T-cell (primary cell): Measurements from ENCODE around the gene ABTB2. TPM values are rescaled to one million over a fixed set of nuclear protein-coding genes. Genes with fewer than 3 reads are reported as not detected.

Source experiments
- ATAC-seq, 4 experiments: fragments of 200-7000 bp in 3 of 4; fragments of 150-1000 bp in 1 of 4; cut with Tn5 transposase; replicated peaks in 1 of 4; 1 replicate in 3 of 4; 2 replicates in 1 of 4; pipeline ENCODE4 v1.10.0; 2021; ENCODE audit warnings: moderate library complexity in 3 of 4, mild to moderate bottlenecking in 2 of 4, moderate number of reproducible peaks in 1 of 4
- CTCF ChIA-PET, 2 donors: fragments of 300-600 bp; sonication (Branson Sonifier 250); formaldehyde crosslinking; loops; one replicate each; lab custom pipeline; 2022; ENCODE audit warnings: antibody characterized with exemption in 2 of 2; lab: Charles Lee
- POLR2A ChIA-PET, 2 donors: fragments of 300-600 bp; sonication (Branson Sonifier 250); formaldehyde crosslinking; loops; one replicate each; lab custom pipeline; 2022; ENCODE audit warnings: antibody characterized with exemption in 2 of 2; lab: Charles Lee
- DNase-seq, 35 experiments: peaks; one replicate each; pipeline versions ENCODE4 v3.0.0 to v3.0.0-alpha.2; 2013 to 2023
- H3K27ac ChIP-seq: one replicate; pipeline ENCODE4 v1.5.1; 2013; ENCODE audit warnings: low read length
- H3K27me3 ChIP-seq, 2 experiments: replicated peaks in 1 of 2; 1 replicate in 1 of 2; 2 replicates in 1 of 2; pipeline versions ENCODE4 v1.6.1 to v1.7.0; 2013; ENCODE audit warnings: low read length in 1 of 2, mixed read lengths in 1 of 2; ENCODE audit not compliant: control insufficient read depth in 2 of 2, insufficient read depth in 2 of 2; ENCODE audit errors: extremely low read depth in 1 of 2
- H3K36me3 ChIP-seq, 2 donors: 1 replicate in 1 of 2; 2 replicates in 1 of 2; pipeline versions ENCODE4 v1.6.1 to v1.7.0; 2013; ENCODE audit warnings: low read length in 1 of 2; ENCODE audit not compliant: control insufficient read depth in 2 of 2, insufficient read depth in 1 of 2; ENCODE audit errors: extremely low read depth in 1 of 2
- H3K4me1 ChIP-seq, 2 experiments: 1 replicate in 1 of 2; 2 replicates in 1 of 2; pipeline versions ENCODE4 v1.6.1 to v1.7.0; 2013; ENCODE audit warnings: low read length in 2 of 2, mixed read lengths in 1 of 2; ENCODE audit not compliant: insufficient read depth in 2 of 2, control insufficient read depth in 1 of 2; ENCODE audit errors: extremely low read depth in 1 of 2
- H3K4me3 ChIP-seq, 2 donors: 1 replicate in 1 of 2; 2 replicates in 1 of 2; pipeline versions ENCODE4 v1.5.1 to v1.7.0; 2013; ENCODE audit warnings: mild to moderate bottlenecking in 2 of 2, low read length in 1 of 2, moderate library complexity in 1 of 2; ENCODE audit not compliant: control insufficient read depth in 1 of 2; ENCODE audit errors: extremely low read depth in 1 of 2
- H3K9me3 ChIP-seq: 2 replicates; pipeline ENCODE4 v1.7.0; 2013
- H3K27ac Mint-ChIP-seq, 2 donors: one replicate each; pipeline ENCODE4 v1.8.0; 2020 to 2021; ENCODE audit warnings: mild to moderate bottlenecking in 2 of 2, mixed read lengths in 2 of 2
- H3K27me3 Mint-ChIP-seq, 2 donors: one replicate each; pipeline ENCODE4 v1.8.0; 2021 to 2022; ENCODE audit warnings: mixed read lengths in 2 of 2
- H3K36me3 Mint-ChIP-seq: one replicate; pipeline ENCODE4 v1.8.0; 2021; ENCODE audit warnings: mixed read lengths
- H3K4me1 Mint-ChIP-seq, 3 donors: one replicate each; pipeline ENCODE4 v1.8.0; 2020 to 2022; ENCODE audit warnings: mixed read lengths in 3 of 3, mild to moderate bottlenecking in 1 of 3
- H3K4me3 Mint-ChIP-seq, 3 donors: one replicate each; pipeline ENCODE4 v1.8.0; 2020 to 2022; ENCODE audit warnings: mild to moderate bottlenecking in 3 of 3, mixed read lengths in 3 of 3, moderate library complexity in 3 of 3
- H3K9me3 Mint-ChIP-seq, 3 donors: one replicate each; pipeline ENCODE4 v1.8.0; 2020 to 2022; ENCODE audit warnings: mixed read lengths in 3 of 3
- WGBS: methylation state at CpG from one replicate; pipeline ENCODE4 v1.1.5; 2013; ENCODE audit warnings: missing lambda C conversion rate; ENCODE audit not compliant: insufficient coverage; 5-methylcytosine and 5-hydroxymethylcytosine counted together
- total RNA-seq, 35 experiments: library from RNA in 6 of 35; stranded (reverse) in 6 of 35; fragments of 120-200 nt in 1 of 35; gene quantifications; one replicate each; pipeline versions ENCODE4 v1.2.1 to v1.2.4 and lab custom pipeline; 2013 to 2026

ABTB2 gene
- total RNA-seq, 5 donors from 2014 or later (not counting 1 experiment from before 2014, with no cell fraction given) = 0.50 to 0.93 (median 0.82) TPM

- Histone ChIP-seq H3K27me3 (peaks cover 0 to 3% of the 10 kb centered on the region in 2 experiments), H3K4me1 (no peaks in the 10 kb centered on the region), H3K4me3 (no peak overlapping the region), H3K9me3 (no peaks in the 10 kb centered on the region), H3K27ac (no peak overlapping the region), H3K36me3 (no peaks in the 10 kb centered on the region)
- Mint-ChIP-seq H3K4me1 (no peaks in the 10 kb centered on the region), H3K9me3 (no peaks in the 10 kb centered on the region), H3K27me3 (peaks cover 0 to 4% of the 10 kb centered on the region in 2 donors), H3K4me3 (no peak overlapping the region), H3K36me3 (no peaks in the 10 kb centered on the region), H3K27ac (no peak overlapping the region)
- DNase-seq (no peak), ATAC-seq (no peak)
- ChIA-PET POLR2A (no interaction called here), CTCF (no interaction called here)
- WGBS = no CpG with 5 or more reads among the region's 3 CpGs
Measured at GRCh38 chr11:34343153-34343552, 14.7 kb downstream of the ABTB2 start.

- H3K4me3 Mint-ChIP-seq = no peak overlapping the region
- H3K4me1 ChIP-seq = peaks cover 0 to 5% of the 10 kb centered on the region in 2 experiments
- ChIA-PET POLR2A (no interaction called here), CTCF (no interaction called here)
- H3K9me3 ChIP-seq = no peaks in the 10 kb centered on the region
- no peak overlapping the region for H3K4me3 ChIP-seq
- 100% methylated on average over 1 of the region's 6 CpGs for whole genome bisulfite sequencing
- no peak for ATAC-seq
- H3K27me3 ChIP-seq = peaks cover 0 to 3% of the 10 kb centered on the region in 2 experiments
- no peaks in the 10 kb centered on the region for H3K4me1 Mint-ChIP-seq
- no peak overlapping the region for H3K27ac Mint-ChIP-seq
- no peaks in the 10 kb centered on the region for H3K9me3 Mint-ChIP-seq
- no peak overlapping the region for H3K27ac ChIP-seq
- DNase-seq = no peak
- no peaks in the 10 kb centered on the region for H3K36me3 ChIP-seq
- peaks cover 0 to 4% of the 10 kb centered on the region in 2 donors for H3K27me3 Mint-ChIP-seq
- H3K36me3 Mint-ChIP-seq = no peaks in the 10 kb centered on the region
Measured at GRCh38 chr11:34341931-34342533, 15.8 kb downstream of the ABTB2 start.

DNA sequence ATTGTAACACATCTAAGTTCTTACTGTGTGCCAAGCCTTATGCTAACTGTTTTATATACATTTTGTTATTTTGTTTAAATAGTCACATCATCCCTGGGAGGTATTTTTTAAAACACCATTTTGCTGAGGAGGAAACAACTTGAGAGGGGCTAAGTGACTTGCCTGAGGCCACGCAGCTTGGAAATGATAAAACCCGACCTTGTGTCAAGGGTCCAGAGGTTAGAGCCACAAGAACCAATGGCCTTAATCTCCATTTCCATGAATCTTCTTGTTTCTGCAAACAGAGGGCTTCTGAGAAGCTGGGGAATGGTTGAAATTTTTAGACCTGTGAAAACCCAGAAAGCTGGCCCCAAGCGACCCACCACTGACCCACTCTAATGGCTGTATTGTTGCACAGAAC, 16.7 kb downstream of the ABTB2 start:
- CTCF ChIA-PET = interaction anchor here in 1 of 2 donors (0.7 kb wide), 1 partner anchor 1437 kb away, joined by 10 read pairs; no protein-coding TSS in a partner anchor
- peaks cover 0 to 4% of the 10 kb centered on the region in 2 donors for H3K27me3 Mint-ChIP-seq
- no peak for ATAC-seq

GRCh38 chr11:34340653-34341052, 17.2 kb downstream of the ABTB2 start:
- Histone ChIP-seq H3K36me3 (no peaks in the 10 kb centered on the region), H3K27ac (no peak overlapping the region), H3K4me3 (no peak overlapping the region), H3K27me3 (peaks cover 0 to 3% of the 10 kb centered on the region in 2 experiments), H3K9me3 (no peaks in the 10 kb centered on the region), H3K4me1 (peaks cover 0 to 7% of the 10 kb centered on the region in 2 experiments)
- no peak for DNase-seq
- no peak overlapping the region for H3K4me3 Mint-ChIP-seq
- H3K4me1 Mint-ChIP-seq = no peaks in the 10 kb centered on the region
- ATAC-seq = no peak
- H3K27ac Mint-ChIP-seq = no peak overlapping the region
- H3K27me3 Mint-ChIP-seq = peaks cover 0 to 4% of the 10 kb centered on the region in 2 donors
- H3K36me3 Mint-ChIP-seq = no peaks in the 10 kb centered on the region
- ChIA-PET POLR2A (no interaction called here), CTCF (interaction anchor here (1.0 kb wide), 2 partner anchors 162 to 217 kb away, joined by 3 read pairs; no protein-coding TSS in a partner anchor)
- 29% methylated on average over 1 of the region's 1 CpG for WGBS
- H3K9me3 Mint-ChIP-seq = no peaks in the 10 kb centered on the region

More for the DNA sequence above, 16.7 kb downstream of the ABTB2 start:
- Mint-ChIP-seq H3K9me3 (no peaks in the 10 kb centered on the region), H3K4me3 (no peak overlapping the region), H3K27ac (no peak overlapping the region), H3K36me3 (no peaks in the 10 kb centered on the region), H3K4me1 (no peaks in the 10 kb centered on the region)
- peaks cover 0 to 3% of the 10 kb centered on the region in 2 experiments for H3K27me3 ChIP-seq
- 100% methylated on average over 2 of the region's 3 CpGs for WGBS
- DNase-seq = no peak
- POLR2A ChIA-PET = no interaction called here
- H3K27ac ChIP-seq = no peak overlapping the region
- H3K36me3 ChIP-seq = no peaks in the 10 kb centered on the region
- no peaks in the 10 kb centered on the region for H3K9me3 ChIP-seq
- H3K4me1 ChIP-seq = peaks cover 0 to 7% of the 10 kb centered on the region in 2 experiments
- H3K4me3 ChIP-seq = no peak overlapping the region

- WGBS = 40% methylated on average over 1 of the region's 7 CpGs
- Histone ChIP-seq H3K9me3 (no peaks in the 10 kb centered on the region), H3K4me1 (peaks cover 0 to 7% of the 10 kb centered on the region in 2 experiments), H3K27me3 (peaks cover 0 to 3% of the 10 kb centered on the region in 2 experiments), H3K27ac (no peak overlapping the region), H3K36me3 (no peaks in the 10 kb centered on the region), H3K4me3 (no peak overlapping the region)
- Mint-ChIP-seq H3K27me3 (no peaks in the 10 kb centered on the region), H3K4me3 (no peak overlapping the region), H3K4me1 (no peaks in the 10 kb centered on the region), H3K27ac (no peak overlapping the region), H3K36me3 (no peaks in the 10 kb centered on the region), H3K9me3 (no peaks in the 10 kb centered on the region)
- ChIA-PET CTCF (interaction anchor here (1.0 kb wide), 2 partner anchors 161 to 216 kb away, joined by 3 read pairs; no protein-coding TSS in a partner anchor), POLR2A (no interaction called here)
- DNase-seq = peak in 7 of 35 experiments; percentile 2 to 32 (median 15)
- ATAC-seq = no peak
Measured at GRCh38 chr11:34339149-34340064, 18.4 kb downstream of the ABTB2 start.

GRCh38 chr11:34337016-34337415, 20.8 kb downstream of the ABTB2 start:
- ChIA-PET POLR2A (no interaction called here), CTCF (interaction anchor here in 1 of 2 donors (0.6 kb wide), 1 partner anchor 120 kb away, joined by 12 read pairs; no protein-coding TSS in a partner anchor)
- ATAC-seq = no peak
- H3K4me1 ChIP-seq = peaks cover 0 to 7% of the 10 kb centered on the region in 2 experiments
- no peak overlapping the region for H3K4me3 Mint-ChIP-seq
- H3K27ac Mint-ChIP-seq = no peak overlapping the region
- H3K27me3 ChIP-seq = no peaks in the 10 kb centered on the region
- no peaks in the 10 kb centered on the region for H3K9me3 ChIP-seq
- H3K27ac ChIP-seq = no peak overlapping the region
- H3K27me3 Mint-ChIP-seq = peaks cover 1 to 3% of the 10 kb centered on the region in 2 donors
- H3K9me3 Mint-ChIP-seq = no peaks in the 10 kb centered on the region
- no peaks in the 10 kb centered on the region for H3K4me1 Mint-ChIP-seq
- H3K36me3 Mint-ChIP-seq = no peaks in the 10 kb centered on the region
- no peak overlapping the region for H3K4me3 ChIP-seq
- WGBS = 100% methylated on average over 3 of the region's 7 CpGs
- DNase-seq = no peak
- no peaks in the 10 kb centered on the region for H3K36me3 ChIP-seq
